NCI-H2196 (cell line): Measurements from ENCODE around the gene EPHB6.

Source experiments
- DNase-seq: peaks from one replicate; lab custom pipeline; 2025; ENCODE audit not compliant: unreplicated experiment; lab: John Stamatoyannopoulos, UW

EPHB6 gene

DNA sequence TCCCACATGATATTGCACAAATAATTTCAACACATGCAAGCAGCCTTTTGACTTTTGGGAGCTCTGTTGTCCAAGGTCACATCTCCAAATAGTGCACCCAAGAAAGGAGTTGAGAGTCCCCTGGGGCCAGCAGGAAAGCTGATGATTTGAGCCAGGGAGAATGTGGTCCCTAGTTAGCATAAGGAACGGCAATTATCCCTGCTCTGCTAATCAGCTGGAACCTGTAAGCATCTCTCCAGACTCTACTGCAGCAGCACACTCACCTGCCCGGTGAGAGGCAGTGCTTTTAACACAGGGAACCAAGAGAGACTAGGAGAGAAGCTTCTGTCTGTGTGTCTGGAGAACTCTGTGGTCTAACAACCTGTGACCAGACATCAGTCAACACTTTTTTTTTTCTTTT lies 61.6 kb downstream of the EPHB6 start:
- no peak for DNase-seq

GRCh38 chr7:142917447-142917846 lies 62.6 kb downstream of the EPHB6 start:
- DNase-seq, result no peak

GRCh38 chr7:142918901-142919300 lies 64.0 kb downstream of the EPHB6 start:
- no peak for DNase-seq

GRCh38 chr7:142919656-142920055 lies 64.8 kb downstream of the EPHB6 start:
- no peak for DNase-seq
